Prostate gland (tissue), 2 donors: ENCODE data around the gene OBSL1. TPM values are rescaled to one million over a fixed set of nuclear protein-coding genes. Genes with fewer than 3 reads are reported as not detected.

Experiments used
- DNase-seq: peaks from one replicate; pipeline ENCODE4 v3.0.0-alpha.2; 2019; ENCODE audit warnings: low spot score
- H3K27ac ChIP-seq, 2 donors: fragments of 200-600 bp; sonication (generic); 2 replicates each; pipeline ENCODE4 v1.5.1; 2017 to 2019
- H3K27me3 ChIP-seq: fragments of 200-600 bp; sonication (generic); replicated peaks from 2 replicates; pipeline ENCODE4 v1.5.1; 2019; ENCODE audit not compliant: insufficient read depth
- H3K36me3 ChIP-seq, 2 donors: fragments of 200-600 bp; sonication (generic); 1 replicate in 1 of 2; 2 replicates in 1 of 2; pipeline versions ENCODE4 v1.5.1 to v1.8.1; 2017 to 2019
- H3K4me1 ChIP-seq: fragments of 200-600 bp; sonication (generic); replicated peaks from 2 replicates; pipeline ENCODE4 v1.5.1; 2019
- H3K4me3 ChIP-seq, 2 donors: fragments of 200-600 bp; sonication (generic); 2 replicates each; pipeline ENCODE4 v1.5.1; 2017 to 2019
- H3K9me3 ChIP-seq: fragments of 200-600 bp; sonication (generic); 2 replicates; pipeline ENCODE4 v1.5.1; 2017
- POLR2A ChIP-seq: fragments of 450-650 bp; IDR thresholded peaks from one replicate; pipeline ENCODE4 v1.6.1; 2016; ENCODE audit warnings: antibody characterized with exemption, mild to moderate bottlenecking
- POLR2AphosphoS5 ChIP-seq: sonication (generic); formaldehyde crosslinking; IDR thresholded peaks from one replicate; pipeline ENCODE4 v1.6.1; 2017; ENCODE audit warnings: antibody characterized with exemption
- WGBS: methylation state at CpG from one replicate; pipeline ENCODE4 v1.1.5; 2018; 5-methylcytosine and 5-hydroxymethylcytosine counted together
- intact Hi-C: fragments of 100-400 bp; cut with DNase I; formaldehyde crosslinking; loops from one replicate; pipeline ENCODE4 v1.14.2; 2022
- total RNA-seq, 2 donors: library from RNA; depleted of rRNA; stranded (reverse); fragments of >200 nt; gene quantifications; one replicate each; pipeline ENCODE4 v1.1.0, GENCODE V29; 2016
- TF ChIP-seq, protein P1 (sequence below), 4 experiments: fragments of 200-600 bp in 2 of 4; fragments of 450-650 bp in 2 of 4; sonication (generic) in 2 of 4; IDR thresholded peaks; 1 replicate in 3 of 4; 2 replicates in 1 of 4; pipeline ENCODE4 v1.5.1; 2016 to 2019; ENCODE audit warnings: antibody characterized with exemption in 4 of 4, mild to moderate bottlenecking in 2 of 4, moderate library complexity in 2 of 4

OBSL1 gene
- total RNA-seq, 2 donors from 2014 or later: 142 to 330 TPM

GRCh38 chr2:219553168-219553417 lies 18.2 kb downstream of the OBSL1 start:
- intact Hi-C loops: no loop called here
- WGBS: 19% methylated on average over 7 of the region's 7 CpGs

DNA sequence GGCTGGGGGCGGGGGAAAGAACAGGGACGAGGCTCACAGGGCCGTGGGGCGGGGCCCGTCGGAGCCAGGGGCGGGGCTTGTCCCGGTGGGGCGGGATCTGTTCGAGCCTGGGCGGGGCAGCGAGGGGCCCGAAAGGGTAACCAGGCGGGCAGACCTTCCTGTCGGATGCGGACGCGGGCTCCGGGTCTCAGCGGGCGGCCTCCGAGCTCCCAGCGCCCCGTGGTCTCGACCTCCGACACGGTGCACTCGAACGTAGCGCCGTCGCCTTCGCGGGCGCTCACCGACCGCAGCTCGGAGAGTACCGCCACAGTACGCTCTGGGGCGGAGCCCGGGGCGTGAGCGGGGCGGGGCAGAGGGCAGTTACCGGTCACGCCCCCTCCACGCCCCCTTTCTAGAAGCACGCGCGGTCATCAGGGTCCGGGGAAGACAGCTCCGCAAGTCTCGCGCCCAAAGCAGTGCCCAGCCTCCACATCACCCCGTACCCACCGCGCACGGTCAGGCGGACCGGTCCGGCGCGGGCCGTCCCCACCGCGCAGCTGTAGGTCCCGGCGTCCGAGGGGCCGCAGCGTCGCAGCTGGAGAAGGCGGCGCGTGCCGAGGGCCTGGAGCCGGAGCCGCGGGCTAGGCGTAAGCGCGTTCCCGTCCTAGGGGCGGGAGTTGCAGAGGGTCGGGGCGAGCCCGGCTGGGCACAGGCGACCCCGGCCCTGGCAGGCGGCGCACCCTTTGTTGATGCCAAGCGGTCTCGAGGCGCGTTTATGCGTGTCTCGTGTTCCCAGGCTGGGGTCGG lies 18.8 kb downstream of the OBSL1 start:
- TF ChIP-seq POLR2A (peak; percentile 44), POLR2AphosphoS5 (peak; percentile 75)
- TF ChIP-seq, protein P1, sequence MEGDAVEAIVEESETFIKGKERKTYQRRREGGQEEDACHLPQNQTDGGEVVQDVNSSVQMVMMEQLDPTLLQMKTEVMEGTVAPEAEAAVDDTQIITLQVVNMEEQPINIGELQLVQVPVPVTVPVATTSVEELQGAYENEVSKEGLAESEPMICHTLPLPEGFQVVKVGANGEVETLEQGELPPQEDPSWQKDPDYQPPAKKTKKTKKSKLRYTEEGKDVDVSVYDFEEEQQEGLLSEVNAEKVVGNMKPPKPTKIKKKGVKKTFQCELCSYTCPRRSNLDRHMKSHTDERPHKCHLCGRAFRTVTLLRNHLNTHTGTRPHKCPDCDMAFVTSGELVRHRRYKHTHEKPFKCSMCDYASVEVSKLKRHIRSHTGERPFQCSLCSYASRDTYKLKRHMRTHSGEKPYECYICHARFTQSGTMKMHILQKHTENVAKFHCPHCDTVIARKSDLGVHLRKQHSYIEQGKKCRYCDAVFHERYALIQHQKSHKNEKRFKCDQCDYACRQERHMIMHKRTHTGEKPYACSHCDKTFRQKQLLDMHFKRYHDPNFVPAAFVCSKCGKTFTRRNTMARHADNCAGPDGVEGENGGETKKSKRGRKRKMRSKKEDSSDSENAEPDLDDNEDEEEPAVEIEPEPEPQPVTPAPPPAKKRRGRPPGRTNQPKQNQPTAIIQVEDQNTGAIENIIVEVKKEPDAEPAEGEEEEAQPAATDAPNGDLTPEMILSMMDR (IDR thresholded peaks at IDR 0.05): no peak
- Histone ChIP-seq H3K4me1 (peaks cover 11% of the 10 kb centered on the region), H3K27me3 (no peaks in the 10 kb centered on the region), H3K27ac (peak overlapping the region; percentile 77 to 81), H3K4me3 (peak overlapping the region; percentile 50 to 66), H3K36me3 (no peaks in the 10 kb centered on the region), H3K9me3 (no peaks in the 10 kb centered on the region)
- WGBS: under 1% methylated on average over 50 of the region's 99 CpGs
- DNase-seq: peak; percentile 87
- intact Hi-C loops: no loop called here

More at GRCh38 chr2:219553168-219553417, 18.2 kb downstream of the OBSL1 start:
- no peak for DNase-seq
- H3K4me1 ChIP-seq: peaks cover 11% of the 10 kb centered on the region
- no peaks in the 10 kb centered on the region for H3K9me3 ChIP-seq
- TF ChIP-seq POLR2AphosphoS5 (no peak), POLR2A (no peak)
- TF ChIP-seq, protein P1 (IDR thresholded peaks at IDR 0.05): no peak
- peak overlapping the region; percentile 77 to 81 for H3K27ac ChIP-seq
- H3K4me3 ChIP-seq: peak overlapping the region; percentile 50 to 66
- H3K27me3 ChIP-seq: no peaks in the 10 kb centered on the region
- H3K36me3 ChIP-seq: no peaks in the 10 kb centered on the region

- no peak for TF ChIP-seq POLR2A
- TF ChIP-seq, protein P1 (IDR thresholded peaks at IDR 0.05): no peak
- TF ChIP-seq POLR2AphosphoS5: no peak
- Histone ChIP-seq H3K4me3 (peak overlapping the region; percentile 50 to 66), H3K27ac (peak overlapping the region; percentile 77 to 81), H3K9me3 (no peaks in the 10 kb centered on the region), H3K36me3 (no peaks in the 10 kb centered on the region), H3K27me3 (no peaks in the 10 kb centered on the region), H3K4me1 (peaks cover 11% of the 10 kb centered on the region)
- WGBS: 9% methylated on average over 48 of the region's 54 CpGs
- DNase-seq: no peak
- intact Hi-C loops: no loop called here
Measured at GRCh38 chr2:219551441-219552381, 19.6 kb downstream of the OBSL1 start.

GRCh38 chr2:219549619-219550018 lies 21.7 kb downstream of the OBSL1 start:
- intact Hi-C loops: no loop called here
- no peaks in the 10 kb centered on the region for H3K27me3 ChIP-seq
- H3K36me3 ChIP-seq: no peaks in the 10 kb centered on the region
- TF ChIP-seq POLR2AphosphoS5 (no peak), POLR2A (no peak)
- TF ChIP-seq, protein P1 (IDR thresholded peaks at IDR 0.05): no peak
- H3K27ac ChIP-seq: no peak overlapping the region
- no peaks in the 10 kb centered on the region for H3K9me3 ChIP-seq
- 89% methylated on average over 9 of the region's 9 CpGs for WGBS
- no peak for DNase-seq
- H3K4me1 ChIP-seq: peaks cover 12% of the 10 kb centered on the region
- H3K4me3 ChIP-seq: no peak overlapping the region
